ENCODE results near the gene SCD5. TPM values are rescaled to one million over a fixed set of nuclear protein-coding genes. Genes with fewer than 3 reads are reported as not detected.

Gene SCD5
- total and polyA plus RNA-seq, 9 of the 15 experiments (the other 6 are each of a cell fraction or from before 2014, with no cell fraction given), result 0.01 to 0.20 (median 0.03) TPM; not detected in 5

GRCh38 chr4:82785611-82786400, 12.8 kb downstream of the SCD5 start (continued):
- TF ChIP-seq E4F1 (CRISPR knock-in tag; IDR thresholded peaks at IDR 0.05; ENCODE audit: borderline replicate concordance) (no peak), ATF3 (IDR thresholded peaks at IDR 0.05) (peak; percentile 34; the same call in 1 of the 2 replicates), ATF3 (CRISPR knock-in tag; conservative IDR thresholded peaks at IDR 0.05) (no peak), COPS2 (conservative IDR thresholded peaks at IDR 0.05) (no peak), HMGN3 (IDR thresholded peaks at IDR 0.05; ENCODE audit: borderline replicate concordance, extremely low read depth, insufficient read length, low read depth, low read length) (no peak)
